ENCODE measurements around the gene ABHD16A.
A peak's percentile ranks its signal among the peaks of the same experiment; 100 is the strongest.

The ABHD16A gene

GRCh38 chr6:31686483-31686882 lies 16.6 kb downstream of the ABHD16A start:
- no peak for TF ChIP-seq CTCF (IDR thresholded peaks at IDR 0.05; ENCODE audit: low read depth, low read length)
- Histone ChIP-seq H3K27ac (no peak overlapping the region), H3K9me3 (ENCODE audit: severe bottlenecking) (no peaks in the 10 kb centered on the region), H3K27me3 (ENCODE audit: insufficient read depth, low read depth, severe bottlenecking) (no peaks in the 10 kb centered on the region), H3K4me3 (ENCODE audit: low read depth, low read length) (no peak overlapping the region), H3K36me3 (peaks cover 66% of the 10 kb centered on the region)
- DNase-seq: no peak

- Histone ChIP-seq H3K9me3 (ENCODE audit: severe bottlenecking) (no peaks in the 10 kb centered on the region), H3K27me3 (ENCODE audit: insufficient read depth, low read depth, severe bottlenecking) (no peaks in the 10 kb centered on the region), H3K36me3 (peaks cover 39% of the 10 kb centered on the region), H3K27ac (no peak overlapping the region), H3K4me3 (ENCODE audit: low read depth, low read length) (no peak overlapping the region)
- no peak for DNase-seq
- no peak for TF ChIP-seq CTCF (IDR thresholded peaks at IDR 0.05; ENCODE audit: low read depth, low read length)
Measured at GRCh38 chr6:31683591-31683990, 19.5 kb downstream of the ABHD16A start.

GRCh38 chr6:31681135-31681671 lies 21.9 kb downstream of the ABHD16A start:
- no peak for DNase-seq
- no peak overlapping the region for H3K27ac ChIP-seq
- TF ChIP-seq CTCF (IDR thresholded peaks at IDR 0.05; ENCODE audit: low read depth, low read length): no peak
- H3K27me3 ChIP-seq (ENCODE audit: insufficient read depth, low read depth, severe bottlenecking): no peaks in the 10 kb centered on the region
- no peaks in the 10 kb centered on the region for H3K9me3 ChIP-seq (ENCODE audit: severe bottlenecking)
- no peak overlapping the region for H3K4me3 ChIP-seq (ENCODE audit: low read depth, low read length)
- H3K36me3 ChIP-seq: peaks cover 15% of the 10 kb centered on the region

DNA sequence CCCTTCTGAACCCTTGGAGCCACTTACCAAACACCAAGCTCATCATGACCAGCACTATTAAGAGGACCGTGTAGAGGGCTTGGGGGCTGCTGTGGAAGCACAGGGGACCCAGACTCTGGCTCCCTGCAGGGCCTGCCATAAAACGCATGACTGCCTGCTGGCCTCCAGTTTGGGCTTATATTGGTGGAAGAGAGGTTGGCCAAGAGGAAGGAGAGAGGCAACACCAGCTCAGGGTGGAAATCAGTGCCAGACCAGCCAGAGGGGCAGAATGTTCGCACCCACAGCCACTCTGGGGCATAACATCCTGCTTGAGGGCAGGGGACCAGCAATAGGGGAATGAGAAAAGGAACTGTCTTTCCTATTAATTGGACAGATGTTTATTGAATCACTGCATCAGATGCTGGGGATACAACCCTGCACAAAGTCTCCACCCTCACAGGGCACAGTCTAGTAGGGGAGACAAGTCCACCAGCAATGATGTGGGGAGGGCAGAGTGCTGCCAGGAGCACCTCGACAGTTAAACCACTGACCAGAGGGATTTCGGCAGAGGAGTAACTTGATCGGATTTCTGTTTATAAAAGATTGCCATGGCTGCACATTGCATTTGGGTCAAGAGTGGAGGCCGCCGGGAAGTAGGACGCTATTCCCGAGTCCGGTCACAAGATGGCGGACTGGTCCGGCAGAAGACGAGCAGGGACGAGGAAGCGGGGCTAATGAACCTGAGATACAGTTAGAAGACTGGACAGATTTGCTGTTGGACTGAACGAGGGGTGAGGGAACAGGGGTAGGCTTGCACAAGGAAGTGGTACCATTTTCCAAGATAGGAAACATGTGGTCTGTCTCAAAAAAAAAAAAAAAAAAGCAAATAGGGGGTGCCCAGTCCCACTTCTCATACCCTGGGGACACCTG lies 22.6 kb downstream of the ABHD16A start, which contains the start of gene LY6G5C:
Gene LY6G5C, minus strand, starts transcription at position 842 of the 909 bp plus-strand sequence. Its CDS starts 694 bp downstream, at position 148.
- peak; percentile 90 for TF ChIP-seq CTCF (IDR thresholded peaks at IDR 0.05; ENCODE audit: low read depth, low read length)
- peak within 1 kb of the TSS; percentile 21; the same call in 1 of the 2 replicates for H3K27ac ChIP-seq

DNA sequence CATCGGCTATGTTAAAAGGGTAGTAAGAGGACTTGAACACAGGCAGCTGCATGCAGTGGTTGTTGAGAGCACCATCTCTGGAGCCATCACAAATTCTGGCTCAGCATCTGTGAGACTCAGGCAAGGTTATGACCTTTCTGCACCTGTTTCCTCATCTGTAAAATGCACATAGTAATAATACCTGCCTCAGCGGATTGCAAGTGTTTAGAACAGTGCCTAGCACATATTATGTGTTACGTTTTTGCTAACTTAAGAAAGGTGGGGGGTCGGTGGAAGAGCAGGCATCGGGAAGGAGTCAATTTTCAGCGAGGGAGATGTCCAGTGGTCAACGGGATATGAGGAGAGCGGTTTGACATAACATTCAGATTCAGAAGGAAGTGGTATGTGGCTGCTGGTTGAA lies 25.2 kb downstream of the ABHD16A start:
- H3K27me3 ChIP-seq (ENCODE audit: insufficient read depth, low read depth, severe bottlenecking): no peaks in the 10 kb centered on the region
- H3K36me3 ChIP-seq: peaks cover 10% of the 10 kb centered on the region
- no peak for TF ChIP-seq CTCF (IDR thresholded peaks at IDR 0.05; ENCODE audit: low read depth, low read length)
- DNase-seq: no peak
- no peaks in the 10 kb centered on the region for H3K9me3 ChIP-seq (ENCODE audit: severe bottlenecking)
- H3K4me3 ChIP-seq (ENCODE audit: low read depth, low read length): no peak overlapping the region
- H3K27ac ChIP-seq: no peak overlapping the region

More for the DNA sequence above, 22.6 kb downstream of the ABHD16A start, which contains the start of gene LY6G5C:
- Histone ChIP-seq H3K9me3 (ENCODE audit: severe bottlenecking) (no peaks in the 10 kb centered on the region), H3K27me3 (ENCODE audit: insufficient read depth, low read depth, severe bottlenecking) (no peaks in the 10 kb centered on the region), H3K36me3 (peaks cover 8% of the 10 kb centered on the region), H3K4me3 (ENCODE audit: low read depth, low read length) (no peak within 1 kb of the TSS)
- DNase-seq: peak; percentile 89

Data from WERI-Rb-1 (cell line).